Loucy (cell line): ENCODE measurements around the gene PTER.

Experiments
- H2AFZ ChIP-seq: fragments of 200-600 bp; sonication (generic); 2 replicates; pipeline ENCODE4 v1.6.0; 2016; ENCODE audit warnings: antibody characterized with exemption, mild to moderate bottlenecking, low read length, moderate library complexity
- H3F3A ChIP-seq: fragments of 200-600 bp; 2 replicates; pipeline ENCODE4 v1.6.0; 2016; ENCODE audit warnings: antibody characterized with exemption, low read depth, mild to moderate bottlenecking
- H3K27me3 ChIP-seq: fragments of 200-600 bp; sonication (generic); 2 replicates; pipeline ENCODE4 v1.6.1; 2014; ENCODE audit warnings: low read length, mild to moderate bottlenecking; ENCODE audit not compliant: insufficient read depth, poor library complexity, severe bottlenecking
- H3K36me3 ChIP-seq: fragments of 200-600 bp; sonication (generic); 2 replicates; pipeline ENCODE4 v1.6.1; 2016; ENCODE audit warnings: low read length; ENCODE audit not compliant: insufficient read depth
- H3K4me1 ChIP-seq: fragments of 200-600 bp; sonication (generic); 2 replicates; pipeline ENCODE4 v1.5.1; 2014; ENCODE audit warnings: low read length, mild to moderate bottlenecking; ENCODE audit not compliant: insufficient read depth, poor library complexity, severe bottlenecking
- H3K4me2 ChIP-seq: fragments of 200-600 bp; sonication (generic); 2 replicates; pipeline ENCODE4 v1.6.0; 2014; ENCODE audit warnings: antibody characterized with exemption, low read length, low read depth, mild to moderate bottlenecking; ENCODE audit not compliant: poor library complexity, severe bottlenecking
- H3K4me3 ChIP-seq: fragments of 200-600 bp; sonication (generic); 2 replicates; pipeline ENCODE4 v1.5.1; 2014; ENCODE audit warnings: low read length, mild to moderate bottlenecking, mixed read lengths; ENCODE audit not compliant: poor library complexity, severe bottlenecking
- H3K79me2 ChIP-seq: fragments of 200-600 bp; sonication (generic); 2 replicates; pipeline ENCODE4 v1.6.1; 2014; ENCODE audit warnings: low read length; ENCODE audit not compliant: insufficient read depth
- H3K9ac ChIP-seq: fragments of 200-600 bp; sonication (generic); 2 replicates; pipeline ENCODE4 v1.6.0; 2014; ENCODE audit warnings: mild to moderate bottlenecking, low read depth, low read length, moderate library complexity; ENCODE audit not compliant: poor library complexity, severe bottlenecking
- H3K9me2 ChIP-seq: fragments of 200-600 bp; sonication (generic); replicated peaks from 2 replicates; pipeline ENCODE4 v1.6.1; 2016; ENCODE audit warnings: low read depth, low read length, mixed read lengths
- H3K9me3 ChIP-seq: fragments of 200-600 bp; sonication (generic); 2 replicates; pipeline ENCODE4 v1.6.1; 2014; ENCODE audit warnings: mild to moderate bottlenecking, antibody characterized with exemption, low read length, low read depth; ENCODE audit not compliant: insufficient read depth
- H4K20me1 ChIP-seq: fragments of 200-600 bp; sonication (generic); 2 replicates; pipeline ENCODE4 v1.6.0; 2014; ENCODE audit warnings: antibody characterized with exemption, low read length, mild to moderate bottlenecking; ENCODE audit not compliant: insufficient read depth, poor library complexity, severe bottlenecking
- CTCF ChIP-seq: fragments of 200-600 bp; sonication (generic); conservative IDR thresholded peaks from 2 replicates; pipeline ENCODE4 v1.5.1; 2014; ENCODE audit warnings: mild to moderate bottlenecking, antibody characterized with exemption, low read length
- EZH2phosphoT487 ChIP-seq: fragments of 200-600 bp; IDR thresholded peaks from 2 replicates; pipeline ENCODE4 v1.6.1; 2018; ENCODE audit warnings: antibody characterized with exemption, mild to moderate bottlenecking, moderate library complexity, borderline replicate concordance

The PTER gene

GRCh38 chr10:16423599-16423998 is 13.2 kb upstream of the PTER start:
- peak; percentile 24 for TF ChIP-seq CTCF
- no peak for TF ChIP-seq EZH2phosphoT487
- H3K36me3 ChIP-seq, result no peaks in the 10 kb centered on the region
- H3K9ac ChIP-seq, result no peak overlapping the region

GRCh38 chr10:16425449-16425848 is 11.4 kb upstream of the PTER start:
- Histone ChIP-seq H3K4me1 (no peaks in the 10 kb centered on the region), H2AFZ (no peak overlapping the region), H3K27me3 (no peaks in the 10 kb centered on the region), H3K4me2 (no peak overlapping the region), H3F3A (no peaks in the 10 kb centered on the region), H3K79me2 (no peaks in the 10 kb centered on the region), H4K20me1 (no peaks in the 10 kb centered on the region), H3K9ac (no peak overlapping the region), H3K4me3 (no peak overlapping the region), H3K9me2 (no peaks in the 10 kb centered on the region), H3K36me3 (no peaks in the 10 kb centered on the region), H3K9me3 (no peaks in the 10 kb centered on the region)
- TF ChIP-seq CTCF, result no peak
- TF ChIP-seq EZH2phosphoT487, result no peak

More at GRCh38 chr10:16423599-16423998, 13.2 kb upstream of the PTER start:
- Histone ChIP-seq H3F3A (no peaks in the 10 kb centered on the region), H3K4me2 (no peak overlapping the region), H3K79me2 (no peaks in the 10 kb centered on the region), H3K9me3 (no peaks in the 10 kb centered on the region), H3K4me3 (no peak overlapping the region), H2AFZ (no peak overlapping the region), H3K9me2 (no peaks in the 10 kb centered on the region), H3K4me1 (no peaks in the 10 kb centered on the region), H4K20me1 (no peaks in the 10 kb centered on the region), H3K27me3 (no peaks in the 10 kb centered on the region)

GRCh38 chr10:16429539-16429938 is 7.3 kb upstream of the PTER start:
- H2AFZ ChIP-seq, result no peak overlapping the region
- no peak overlapping the region for H3K4me3 ChIP-seq
- H4K20me1 ChIP-seq, result no peaks in the 10 kb centered on the region
- H3F3A ChIP-seq, result no peaks in the 10 kb centered on the region
- H3K79me2 ChIP-seq, result no peaks in the 10 kb centered on the region
- H3K27me3 ChIP-seq, result no peaks in the 10 kb centered on the region
- no peaks in the 10 kb centered on the region for H3K9me2 ChIP-seq
- no peaks in the 10 kb centered on the region for H3K9me3 ChIP-seq
- TF ChIP-seq CTCF (no peak), EZH2phosphoT487 (no peak)
- H3K36me3 ChIP-seq, result no peaks in the 10 kb centered on the region
- H3K9ac ChIP-seq, result no peak overlapping the region
- no peaks in the 10 kb centered on the region for H3K4me1 ChIP-seq
- H3K4me2 ChIP-seq, result no peak overlapping the region
